Loucy (cell line): ENCODE data around the gene CYP4F2.
A peak's percentile ranks its signal among the peaks of the same experiment; 100 is the strongest.
"Not testable (repeated sequence)": the region's sequence is repeated elsewhere in the genome, so short reads cannot be mapped to it uniquely, and the experiment has no call there.

ENCODE experiments used
- H2AFZ ChIP-seq: fragments of 200-600 bp; sonication (generic); 2 replicates; pipeline ENCODE4 v1.6.0; 2016; ENCODE audit warnings: antibody characterized with exemption, mild to moderate bottlenecking, low read length, moderate library complexity
- H3F3A ChIP-seq: fragments of 200-600 bp; 2 replicates; pipeline ENCODE4 v1.6.0; 2016; ENCODE audit warnings: antibody characterized with exemption, low read depth, mild to moderate bottlenecking
- H3K27me3 ChIP-seq: fragments of 200-600 bp; sonication (generic); 2 replicates; pipeline ENCODE4 v1.6.1; 2014; ENCODE audit warnings: low read length, mild to moderate bottlenecking; ENCODE audit not compliant: insufficient read depth, poor library complexity, severe bottlenecking
- H3K36me3 ChIP-seq: fragments of 200-600 bp; sonication (generic); 2 replicates; pipeline ENCODE4 v1.6.1; 2016; ENCODE audit warnings: low read length; ENCODE audit not compliant: insufficient read depth
- H3K4me1 ChIP-seq: fragments of 200-600 bp; sonication (generic); 2 replicates; pipeline ENCODE4 v1.5.1; 2014; ENCODE audit warnings: low read length, mild to moderate bottlenecking; ENCODE audit not compliant: insufficient read depth, poor library complexity, severe bottlenecking
- H3K4me2 ChIP-seq: fragments of 200-600 bp; sonication (generic); 2 replicates; pipeline ENCODE4 v1.6.0; 2014; ENCODE audit warnings: antibody characterized with exemption, low read length, low read depth, mild to moderate bottlenecking; ENCODE audit not compliant: poor library complexity, severe bottlenecking
- H3K4me3 ChIP-seq: fragments of 200-600 bp; sonication (generic); 2 replicates; pipeline ENCODE4 v1.5.1; 2014; ENCODE audit warnings: low read length, mild to moderate bottlenecking, mixed read lengths; ENCODE audit not compliant: poor library complexity, severe bottlenecking
- H3K79me2 ChIP-seq: fragments of 200-600 bp; sonication (generic); 2 replicates; pipeline ENCODE4 v1.6.1; 2014; ENCODE audit warnings: low read length; ENCODE audit not compliant: insufficient read depth
- H3K9ac ChIP-seq: fragments of 200-600 bp; sonication (generic); 2 replicates; pipeline ENCODE4 v1.6.0; 2014; ENCODE audit warnings: mild to moderate bottlenecking, low read depth, low read length, moderate library complexity; ENCODE audit not compliant: poor library complexity, severe bottlenecking
- H3K9me2 ChIP-seq: fragments of 200-600 bp; sonication (generic); replicated peaks from 2 replicates; pipeline ENCODE4 v1.6.1; 2016; ENCODE audit warnings: low read depth, low read length, mixed read lengths
- H3K9me3 ChIP-seq: fragments of 200-600 bp; sonication (generic); 2 replicates; pipeline ENCODE4 v1.6.1; 2014; ENCODE audit warnings: mild to moderate bottlenecking, antibody characterized with exemption, low read length, low read depth; ENCODE audit not compliant: insufficient read depth
- H4K20me1 ChIP-seq: fragments of 200-600 bp; sonication (generic); 2 replicates; pipeline ENCODE4 v1.6.0; 2014; ENCODE audit warnings: antibody characterized with exemption, low read length, mild to moderate bottlenecking; ENCODE audit not compliant: insufficient read depth, poor library complexity, severe bottlenecking
- CTCF ChIP-seq: fragments of 200-600 bp; sonication (generic); conservative IDR thresholded peaks from 2 replicates; pipeline ENCODE4 v1.5.1; 2014; ENCODE audit warnings: mild to moderate bottlenecking, antibody characterized with exemption, low read length
- EZH2phosphoT487 ChIP-seq: fragments of 200-600 bp; IDR thresholded peaks from 2 replicates; pipeline ENCODE4 v1.6.1; 2018; ENCODE audit warnings: antibody characterized with exemption, mild to moderate bottlenecking, moderate library complexity, borderline replicate concordance

CYP4F2 gene

GRCh38 chr19:15831626-15832025 is 66.2 kb downstream of the CYP4F2 start:
- Histone ChIP-seq H3K4me3 (no peak overlapping the region), H3K79me2 (no peaks in the 10 kb centered on the region), H4K20me1 (no peaks in the 10 kb centered on the region), H3K4me2 (no peak overlapping the region), H3F3A (peaks cover 6% of the 10 kb centered on the region; the same call in 1 of the 2 replicates), H3K9ac (no peak overlapping the region), H2AFZ (no peak overlapping the region), H3K9me3 (no peaks in the 10 kb centered on the region), H3K27me3 (no peaks in the 10 kb centered on the region), H3K36me3 (no peaks in the 10 kb centered on the region), H3K9me2 (no peaks in the 10 kb centered on the region), H3K4me1 (peaks cover 40% of the 10 kb centered on the region)
- TF ChIP-seq EZH2phosphoT487 (no peak), CTCF (no peak)

- no peak overlapping the region for H2AFZ ChIP-seq
- H3K4me1 ChIP-seq, result peaks cover 24% of the 10 kb centered on the region
- no peaks in the 10 kb centered on the region for H4K20me1 ChIP-seq
- no peak for TF ChIP-seq CTCF
- TF ChIP-seq EZH2phosphoT487, result no peak
- H3K9ac ChIP-seq, result no peak overlapping the region
- no peaks in the 10 kb centered on the region for H3K79me2 ChIP-seq
- no peak overlapping the region for H3K4me3 ChIP-seq
- H3K9me3 ChIP-seq, result no peaks in the 10 kb centered on the region
- no peak overlapping the region for H3K4me2 ChIP-seq
- no peaks in the 10 kb centered on the region for H3F3A ChIP-seq
- H3K27me3 ChIP-seq, result no peaks in the 10 kb centered on the region
- no peaks in the 10 kb centered on the region for H3K9me2 ChIP-seq
- no peaks in the 10 kb centered on the region for H3K36me3 ChIP-seq
Measured at GRCh38 chr19:15829786-15830185, 68.1 kb downstream of the CYP4F2 start.

GRCh38 chr19:15829306-15829698 is 68.6 kb downstream of the CYP4F2 start:
- H3K4me3 ChIP-seq, result no peak overlapping the region
- no peaks in the 10 kb centered on the region for H3F3A ChIP-seq
- no peak overlapping the region for H2AFZ ChIP-seq
- no peaks in the 10 kb centered on the region for H3K79me2 ChIP-seq
- H3K27me3 ChIP-seq, result no peaks in the 10 kb centered on the region
- H3K9me2 ChIP-seq, result no peaks in the 10 kb centered on the region
- H4K20me1 ChIP-seq, result no peaks in the 10 kb centered on the region
- H3K9ac ChIP-seq, result no peak overlapping the region
- no peaks in the 10 kb centered on the region for H3K36me3 ChIP-seq
- H3K4me1 ChIP-seq, result peaks cover 20% of the 10 kb centered on the region
- no peaks in the 10 kb centered on the region for H3K9me3 ChIP-seq
- no peak overlapping the region for H3K4me2 ChIP-seq
- no peak for TF ChIP-seq EZH2phosphoT487

GRCh38 chr19:15828611-15829305 is 69.1 kb downstream of the CYP4F2 start:
- peak overlapping the region; percentile 31 for H3K9ac ChIP-seq
- H3K79me2 ChIP-seq, H4K20me1 ChIP-seq, H3K9me2 ChIP-seq, H2AFZ ChIP-seq, H3F3A ChIP-seq, H3K9me3 ChIP-seq, H3K4me3 ChIP-seq, H3K27me3 ChIP-seq, H3K36me3 ChIP-seq, H3K4me2 ChIP-seq: not testable (repeated sequence)
- H3K4me1 ChIP-seq, result peaks cover 14% of the 10 kb centered on the region
